Cerebellar cortex (tissue), 1 donor: ENCODE results near the gene OTOP2.
A peak's percentile ranks its signal among the peaks of the same experiment; 100 is the strongest.
"Not testable (repeated sequence)": the region's sequence is repeated elsewhere in the genome, so short reads cannot be mapped to it uniquely, and the experiment has no call there.

Experiments used
- DNase-seq: peaks from one replicate; pipeline ENCODE4 v3.0.0-alpha.2; 2015; ENCODE audit warnings: low spot score

Gene OTOP2

DNA sequence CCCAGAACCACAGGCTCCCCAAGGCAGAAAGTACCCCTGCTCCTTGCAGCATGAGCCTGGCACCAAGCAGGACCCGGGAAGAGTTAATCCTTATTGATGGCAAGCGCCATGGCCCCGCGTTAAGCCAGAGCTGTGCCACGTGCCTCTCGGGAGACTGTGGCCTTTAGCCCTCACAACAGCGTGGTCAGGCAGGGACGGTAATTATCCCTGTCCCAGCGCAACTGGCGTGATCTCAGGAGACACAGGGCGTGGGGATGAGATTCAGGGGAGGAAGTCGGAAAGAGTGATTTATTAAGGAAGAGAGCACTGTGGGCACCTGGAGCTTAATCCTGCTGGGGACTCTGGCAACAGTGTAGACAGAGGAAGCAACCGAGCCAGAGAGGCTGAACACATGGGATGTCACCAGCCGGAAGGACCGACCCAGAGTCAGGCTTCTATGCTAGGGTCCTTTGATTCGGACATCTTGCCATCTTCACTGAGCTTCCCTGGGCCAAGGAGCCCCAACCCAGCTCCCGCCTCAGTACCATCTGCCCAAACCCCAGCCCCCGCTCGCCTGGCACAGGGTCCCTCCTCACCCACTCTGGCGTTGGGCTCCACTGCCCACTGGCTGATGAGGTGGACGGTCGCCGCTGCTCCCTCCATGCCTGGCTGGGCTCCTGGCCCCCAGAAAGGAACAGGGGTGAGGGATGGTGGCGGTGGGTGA, 28.5 kb downstream of the OTOP2 start:
- no peak for DNase-seq

DNA sequence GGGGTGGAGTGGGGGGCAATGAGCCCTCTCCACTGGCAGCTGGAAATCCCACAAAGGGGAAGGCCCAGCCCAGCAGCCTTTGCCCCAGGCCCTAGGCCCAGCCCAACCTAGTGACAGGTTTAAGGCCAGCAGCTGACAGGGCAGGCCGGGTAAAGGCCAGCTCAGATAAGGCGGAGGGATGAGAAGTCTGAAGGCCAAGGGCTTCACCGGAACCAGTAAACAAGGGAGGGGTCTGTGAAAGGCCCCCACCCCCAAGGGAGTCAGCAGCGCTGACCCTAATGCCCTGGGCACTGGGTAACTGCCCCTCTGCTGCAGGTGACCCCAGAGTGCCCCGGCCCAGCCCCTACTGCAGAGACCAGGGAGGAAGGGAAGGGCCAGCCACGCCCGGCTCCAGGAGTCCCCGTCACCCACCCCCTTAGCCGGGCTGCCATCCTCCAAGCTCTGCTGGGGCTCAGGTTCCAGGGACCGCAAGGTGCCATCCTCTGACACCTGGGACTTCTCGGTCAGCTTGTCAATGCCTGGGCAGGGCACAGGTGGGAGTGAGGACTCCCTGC, 29.1 kb downstream of the OTOP2 start:
- DNase-seq, result no peak

DNA sequence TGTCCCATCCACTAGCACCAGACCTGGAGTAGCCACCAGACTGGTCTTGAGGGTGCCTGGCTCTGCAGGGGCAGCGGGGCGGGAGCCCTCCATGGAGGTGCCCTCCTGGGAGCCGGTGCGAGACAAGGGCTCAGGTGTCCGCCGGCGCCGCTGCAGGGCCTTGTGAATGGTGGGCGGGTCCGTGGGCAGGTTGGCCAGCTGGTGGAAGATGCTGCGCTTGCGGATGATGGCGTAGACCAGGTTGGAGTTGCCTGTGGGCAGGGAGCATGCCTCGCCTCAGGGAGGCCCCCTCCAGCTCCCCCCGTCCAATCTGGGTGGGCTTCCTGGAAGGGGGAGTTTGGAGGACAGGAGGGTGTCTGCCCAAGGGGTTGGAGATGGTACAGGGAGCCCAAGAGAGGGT, 30.0 kb downstream of the OTOP2 start:
- no peak for DNase-seq

DNA sequence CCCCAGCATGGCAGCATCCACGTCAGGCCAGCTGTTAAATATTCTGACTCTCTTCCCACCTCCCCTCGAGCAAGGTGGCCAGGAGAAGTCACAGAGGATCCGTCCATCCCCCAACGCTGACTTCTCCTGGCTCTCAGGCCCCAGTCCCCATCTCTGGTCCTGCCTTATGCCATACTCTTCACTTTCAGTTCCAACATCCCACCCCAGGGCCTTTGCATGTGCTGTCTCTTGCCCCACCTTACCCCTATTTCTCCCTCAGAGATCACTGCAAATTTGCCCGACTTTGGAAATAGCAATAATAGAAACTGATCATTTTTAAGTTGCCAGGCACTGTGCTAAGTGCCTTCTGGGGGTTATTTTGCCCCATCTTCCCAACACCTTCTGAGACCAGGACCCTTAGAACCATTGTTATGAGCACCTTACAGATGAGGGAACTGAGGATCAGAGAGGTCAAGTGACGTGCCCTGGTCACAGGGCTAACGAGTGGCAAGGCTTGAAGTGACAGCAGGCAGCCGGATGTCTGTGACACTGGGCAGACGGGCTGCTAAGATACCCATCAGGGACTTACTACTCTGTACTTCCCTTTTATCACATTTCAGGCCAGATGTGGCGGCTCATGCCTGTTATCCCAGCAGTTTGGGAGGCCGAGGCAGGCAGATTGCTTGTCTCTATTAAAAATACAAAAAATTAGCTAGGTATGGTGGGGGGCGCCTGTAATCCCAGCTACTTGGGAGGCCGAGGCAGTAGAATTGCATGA, 30.8 kb downstream of the OTOP2 start:
- no peak for DNase-seq

DNA sequence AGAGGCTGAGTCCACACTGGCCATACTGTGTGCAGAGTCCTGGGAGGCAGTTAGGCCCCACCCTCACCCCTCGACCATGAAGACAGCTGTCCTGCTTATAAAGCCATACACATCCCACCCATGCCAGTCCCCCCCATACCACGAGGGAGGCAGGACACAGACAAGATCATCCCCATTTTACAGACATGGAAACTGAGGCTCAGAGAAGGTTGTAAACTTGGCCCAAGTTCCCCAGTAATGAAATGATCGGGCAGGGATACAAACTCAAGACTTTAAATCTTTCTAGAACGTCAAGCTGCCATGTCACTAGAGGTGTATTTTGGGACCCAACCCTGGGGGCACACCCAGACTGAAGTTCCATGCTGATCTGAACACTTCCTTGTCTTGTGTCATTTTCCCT, 32.0 kb downstream of the OTOP2 start:
- DNase-seq, result no peak

DNA sequence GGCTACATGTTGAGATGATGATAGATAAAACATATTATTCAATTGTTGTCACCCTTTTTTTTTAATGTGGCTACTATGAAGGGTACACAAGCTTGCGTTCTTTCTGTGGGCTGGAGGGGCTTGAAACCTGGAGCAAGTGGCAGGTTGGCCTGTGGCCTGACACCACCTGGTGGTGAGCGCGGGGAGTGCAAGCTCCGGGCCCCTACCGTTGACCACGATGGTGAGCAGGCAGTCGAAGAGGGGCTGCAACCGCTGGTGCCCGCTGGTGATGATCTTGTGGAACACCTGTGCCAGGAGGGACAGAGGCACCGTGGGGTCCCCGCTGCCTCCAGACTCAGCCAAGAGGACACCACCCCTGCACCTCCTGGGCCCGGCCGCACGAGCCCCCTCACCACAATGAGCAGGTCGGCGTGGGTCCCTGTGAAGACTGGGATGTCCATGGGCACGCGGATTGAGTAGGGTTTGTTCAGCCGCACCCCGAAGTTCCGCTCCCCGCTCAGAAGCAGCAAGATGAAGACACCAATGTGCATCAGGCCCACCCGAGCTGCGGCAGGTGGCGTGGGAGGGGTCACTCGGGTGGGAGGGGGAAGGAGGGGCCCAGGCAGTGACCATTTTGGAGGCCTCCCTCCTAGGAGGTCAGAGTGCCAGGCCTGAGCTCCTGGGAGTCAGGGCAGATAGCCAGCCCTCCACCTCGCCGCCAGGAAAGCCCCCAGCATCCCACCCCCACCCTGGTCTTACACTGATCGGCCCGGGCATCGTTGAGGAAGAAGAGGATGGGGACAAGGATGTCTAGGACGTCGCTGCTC, 34.1 kb downstream of the OTOP2 start:
- peak; percentile 65 for DNase-seq

DNA sequence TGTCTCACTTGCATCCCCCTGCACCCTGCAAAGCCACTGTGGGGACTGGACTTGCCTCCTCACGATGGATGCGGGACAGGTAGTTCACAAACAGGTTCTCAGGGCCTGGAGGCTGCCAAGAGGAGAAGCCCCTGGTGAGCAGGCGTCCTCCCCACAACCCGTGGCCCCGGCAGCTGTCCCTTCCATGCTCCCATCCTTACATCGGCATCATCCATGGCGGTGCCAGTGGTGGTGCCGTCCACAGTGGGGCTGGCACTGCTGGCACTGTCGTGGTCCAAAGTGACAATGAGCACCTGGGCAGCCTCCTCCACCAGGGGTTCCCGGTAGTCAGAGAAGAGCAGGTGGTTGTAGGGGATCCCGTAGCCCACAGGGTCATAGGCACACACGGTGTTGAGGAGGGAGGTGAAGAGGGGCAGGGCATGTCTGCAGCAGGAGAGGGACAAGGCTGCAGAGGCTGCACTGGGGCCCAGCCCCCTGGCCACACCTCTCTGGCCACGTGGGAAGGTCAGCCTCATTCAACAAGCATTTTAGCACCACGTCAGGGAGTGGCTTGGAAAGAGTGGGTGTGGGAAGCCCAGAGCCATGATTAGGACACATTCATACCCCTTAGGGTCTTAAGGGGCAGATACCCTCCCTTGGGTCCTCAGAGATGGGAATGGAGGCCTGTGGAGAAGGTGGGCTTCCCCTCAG, 35.9 kb downstream of the OTOP2 start:
- DNase-seq, result peak; percentile 63

DNA sequence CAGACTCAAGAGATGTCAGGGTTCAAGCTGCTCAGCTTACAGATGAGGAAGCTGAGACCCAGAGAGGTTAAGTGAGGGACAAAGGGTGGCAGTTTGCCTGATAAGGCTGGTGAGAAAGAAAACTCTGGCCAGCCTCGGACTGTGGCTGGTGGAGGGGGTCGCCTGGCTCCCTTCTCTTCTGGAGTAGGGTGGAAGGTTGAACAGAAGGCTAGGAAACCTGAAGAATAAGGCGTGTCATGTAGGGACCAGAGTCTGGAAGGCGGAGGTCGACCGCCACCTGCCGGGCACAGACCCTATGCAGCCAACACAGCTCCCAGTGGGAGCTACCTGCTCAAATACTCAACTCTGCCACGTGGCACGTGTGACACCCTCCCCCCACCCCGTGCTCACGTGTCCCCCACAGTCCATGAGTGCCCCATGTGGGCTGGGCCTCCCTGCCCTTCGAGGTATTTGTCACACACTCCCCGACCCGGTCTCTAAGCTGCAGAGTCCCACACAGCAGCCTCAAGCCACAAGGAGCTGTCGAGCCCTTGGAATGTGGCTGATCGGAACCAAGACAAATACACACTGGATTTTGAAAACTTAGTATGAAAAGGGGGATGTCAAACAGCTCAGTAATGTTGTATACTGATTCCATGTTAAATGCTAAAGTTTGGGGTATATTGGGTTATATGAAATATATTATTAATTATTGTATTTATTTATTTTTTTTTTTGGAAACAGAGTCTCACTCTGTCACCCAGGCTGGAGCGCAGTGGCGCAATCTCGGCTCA, 36.7 kb downstream of the OTOP2 start:
- peak; percentile 77 for DNase-seq

DNA sequence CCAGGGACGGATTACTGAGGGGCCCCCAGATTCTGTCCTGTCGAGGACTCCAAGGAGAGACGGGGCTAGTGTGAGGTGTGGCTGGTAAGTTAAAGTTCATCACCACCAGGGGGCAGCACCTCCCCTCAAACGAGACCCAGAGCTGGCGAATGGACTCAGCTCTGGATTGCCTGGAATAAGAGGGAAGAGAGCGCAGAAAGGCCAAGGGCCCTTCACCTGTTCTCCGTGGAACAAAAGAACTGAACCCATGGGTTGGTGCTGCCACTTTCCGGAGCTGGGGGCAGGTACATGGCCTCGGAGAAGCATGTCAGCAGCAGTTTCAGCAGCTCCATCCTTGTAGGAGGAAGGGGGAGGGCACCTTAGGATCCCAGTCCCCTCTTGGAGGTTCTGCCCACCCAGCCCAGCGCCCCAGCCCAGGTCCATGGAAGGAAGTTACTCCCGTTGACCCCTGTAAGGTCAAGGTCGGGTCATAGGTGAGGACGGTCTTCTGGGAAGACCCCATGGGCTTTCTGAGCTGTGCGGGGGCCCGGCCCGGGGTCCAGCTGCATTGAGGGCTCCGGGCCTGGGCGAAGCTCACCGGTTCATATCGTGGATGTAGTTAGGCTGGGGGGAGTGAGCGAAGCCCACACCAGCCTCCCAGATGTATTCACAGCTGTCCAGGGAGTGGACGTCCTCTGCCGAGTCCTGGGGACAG, 37.7 kb downstream of the OTOP2 start:
- DNase-seq, result peak; percentile 96

DNA sequence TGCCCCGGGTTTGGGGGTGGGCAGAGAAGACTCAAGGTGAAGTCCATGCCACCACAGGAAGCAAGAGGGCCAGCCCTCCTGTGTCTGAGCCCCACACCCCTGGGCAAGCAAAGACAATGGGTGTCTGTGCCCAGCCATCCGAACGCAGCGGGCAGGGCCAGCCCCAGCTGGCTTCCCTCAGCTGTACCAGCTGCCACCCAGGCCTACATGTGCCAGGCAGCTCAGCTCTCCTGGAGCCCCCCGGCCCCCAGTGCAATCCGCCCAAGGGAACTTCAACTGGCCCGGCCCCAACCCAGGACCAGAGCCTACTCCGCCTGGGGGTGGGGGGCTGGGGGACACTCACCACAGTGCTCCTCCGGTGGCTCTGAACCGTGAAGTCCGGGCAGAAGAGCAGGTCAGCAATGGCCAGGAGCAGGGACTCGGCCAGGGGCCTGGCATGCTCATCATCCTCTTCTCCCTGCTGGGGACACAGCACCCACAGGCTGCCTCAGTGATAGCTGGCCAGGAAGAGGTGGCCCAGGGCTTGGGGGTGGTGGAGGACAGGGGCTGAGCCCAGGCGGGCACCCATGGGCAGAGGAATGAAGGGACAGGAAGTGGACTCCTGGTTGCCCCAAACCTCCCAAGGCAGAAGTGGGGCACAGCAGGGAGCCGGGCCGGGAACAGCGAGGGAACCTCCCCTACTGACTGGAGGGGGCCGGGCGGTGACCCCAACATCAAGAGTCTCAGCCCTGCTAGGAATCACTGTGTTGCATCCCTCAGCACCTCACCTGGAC, 38.7 kb downstream of the OTOP2 start:
- DNase-seq, result no peak

DNA sequence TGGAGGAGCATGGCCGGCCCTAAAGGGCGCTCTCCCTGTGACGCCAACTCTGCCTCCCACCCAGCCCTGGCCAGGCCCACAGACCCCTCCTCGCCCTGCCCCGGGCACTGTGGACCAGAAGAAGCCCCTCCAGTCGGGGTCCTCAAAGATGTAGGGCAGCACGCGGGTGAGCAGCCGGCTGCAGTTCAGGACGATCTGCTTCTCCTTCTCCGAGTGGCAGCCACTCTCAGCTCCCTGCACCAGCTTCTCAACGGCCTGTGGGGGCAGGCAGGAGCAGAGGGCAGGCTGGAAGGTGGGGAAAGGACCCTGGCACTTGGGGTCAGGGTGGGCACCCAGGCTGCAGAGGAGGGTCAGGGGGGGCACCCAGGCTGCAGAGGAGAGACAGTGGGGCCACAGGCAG, 39.6 kb downstream of the OTOP2 start:
- no peak for DNase-seq

DNA sequence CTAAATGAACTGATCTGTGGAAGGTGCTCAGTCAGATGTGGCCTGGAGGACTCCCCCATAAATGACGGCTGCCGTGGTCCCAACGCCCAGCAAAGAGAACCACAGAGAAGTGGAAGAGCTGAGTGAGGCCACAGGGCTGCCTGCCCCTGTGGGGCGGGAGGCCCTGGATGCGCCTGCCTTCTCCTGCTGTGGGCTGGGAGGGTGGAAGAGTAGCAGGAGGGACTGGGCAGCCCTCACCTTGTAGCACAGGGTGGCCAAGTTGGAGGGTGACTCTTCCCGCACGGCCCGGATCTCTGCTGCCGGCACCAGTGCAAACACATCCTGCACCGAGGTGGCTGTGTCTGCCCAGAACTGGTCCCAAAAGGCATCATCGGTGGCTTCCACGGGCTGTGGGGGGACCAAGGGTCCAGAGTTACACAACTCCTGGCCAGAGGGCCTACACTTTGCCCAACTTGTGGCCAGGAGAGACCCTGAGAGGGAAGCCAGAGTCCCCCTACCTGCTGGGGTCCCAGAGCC, 40.2 kb downstream of the OTOP2 start:
- DNase-seq, result no peak

DNA sequence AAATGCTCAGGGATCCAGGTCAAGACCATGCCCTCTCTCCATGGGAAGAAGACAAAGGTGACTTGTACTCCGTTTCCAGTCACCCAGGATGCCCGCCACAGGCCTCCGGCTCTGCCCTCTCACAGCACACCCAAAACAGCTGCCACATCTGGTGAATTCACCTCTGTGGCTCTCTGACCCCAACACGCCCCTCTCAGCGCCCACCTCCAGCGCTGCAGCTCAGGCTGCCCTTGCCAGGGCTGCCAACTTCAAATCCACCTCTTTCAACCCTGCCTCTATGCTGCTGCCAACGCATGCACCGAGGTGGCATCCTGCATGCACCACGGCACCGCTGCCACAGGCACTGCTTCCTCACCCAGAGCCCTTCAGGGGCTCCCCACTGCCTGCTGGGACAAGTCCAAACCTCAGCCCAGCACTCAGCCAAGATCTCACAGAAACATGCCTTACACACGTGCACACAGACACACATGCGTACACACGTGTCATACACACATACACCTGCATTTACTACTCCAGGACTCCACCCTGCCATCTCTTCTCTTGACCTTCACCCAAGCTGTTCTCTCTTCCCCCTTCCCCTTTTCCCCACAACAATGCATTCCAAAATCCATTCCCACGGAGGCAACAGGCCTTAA, 41.0 kb downstream of the OTOP2 start:
- DNase-seq, result no peak

DNA sequence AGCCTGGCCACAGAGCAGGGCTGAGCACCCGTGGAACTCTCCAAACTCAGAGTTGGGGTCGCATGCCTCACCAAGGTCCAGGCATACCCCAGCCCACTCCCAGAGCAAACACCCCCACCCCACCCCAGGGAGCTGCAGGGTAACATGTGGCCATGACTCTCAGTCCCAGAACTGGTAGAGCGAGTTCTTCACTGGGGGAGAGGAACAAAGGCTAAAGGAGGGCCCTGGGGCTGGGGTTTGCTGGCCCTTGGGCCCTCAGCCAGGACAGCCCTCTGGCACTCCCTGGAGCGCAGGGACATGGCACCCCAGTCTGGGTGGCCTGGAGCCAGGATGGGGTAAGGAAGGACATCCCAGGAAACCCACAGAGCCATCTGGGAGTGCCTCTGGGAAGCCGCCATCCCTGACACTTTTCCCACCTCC, 44.3 kb downstream of the OTOP2 start:
- no peak for DNase-seq

DNA sequence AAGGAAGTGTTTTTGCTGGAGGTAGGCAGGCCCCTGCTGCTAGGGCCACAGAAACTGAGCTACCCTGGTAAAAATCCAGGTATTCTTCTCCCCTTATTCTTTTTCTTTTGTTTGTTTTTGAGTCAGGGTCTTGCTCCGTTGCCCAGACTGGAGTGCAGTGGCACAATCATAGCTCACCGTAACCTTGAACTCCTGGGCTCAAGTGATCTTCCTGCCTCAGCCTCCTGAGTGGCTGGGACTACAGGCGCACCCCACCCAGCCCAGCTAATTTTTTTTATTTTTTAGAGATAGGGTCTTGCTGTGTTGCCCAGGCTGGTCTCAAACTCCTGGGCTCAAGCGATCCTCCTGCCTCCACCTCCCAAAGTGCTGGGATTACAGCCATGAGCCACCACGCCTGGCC, 45.4 kb downstream of the OTOP2 start:
- DNase-seq, result not testable (repeated sequence)

DNA sequence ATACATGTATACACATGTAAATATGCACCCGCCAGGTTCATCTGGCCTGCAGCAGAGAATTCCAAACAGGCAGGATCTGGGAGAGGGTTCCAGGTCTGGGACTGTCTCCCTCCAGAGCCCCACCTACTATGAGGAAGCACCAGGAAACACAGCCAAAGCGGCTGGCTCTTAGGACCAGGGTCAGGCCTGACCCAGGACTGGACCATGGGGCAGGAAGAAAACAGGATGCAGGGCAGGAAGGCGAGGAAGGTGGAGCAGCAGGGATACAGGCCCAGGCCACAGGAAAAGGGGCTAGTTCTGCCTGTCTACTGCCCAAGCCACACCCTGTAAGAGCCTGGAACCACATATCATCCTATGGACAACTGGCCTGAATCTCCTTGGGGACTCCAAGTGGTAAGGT, 46.3 kb downstream of the OTOP2 start:
- DNase-seq, result no peak

DNA sequence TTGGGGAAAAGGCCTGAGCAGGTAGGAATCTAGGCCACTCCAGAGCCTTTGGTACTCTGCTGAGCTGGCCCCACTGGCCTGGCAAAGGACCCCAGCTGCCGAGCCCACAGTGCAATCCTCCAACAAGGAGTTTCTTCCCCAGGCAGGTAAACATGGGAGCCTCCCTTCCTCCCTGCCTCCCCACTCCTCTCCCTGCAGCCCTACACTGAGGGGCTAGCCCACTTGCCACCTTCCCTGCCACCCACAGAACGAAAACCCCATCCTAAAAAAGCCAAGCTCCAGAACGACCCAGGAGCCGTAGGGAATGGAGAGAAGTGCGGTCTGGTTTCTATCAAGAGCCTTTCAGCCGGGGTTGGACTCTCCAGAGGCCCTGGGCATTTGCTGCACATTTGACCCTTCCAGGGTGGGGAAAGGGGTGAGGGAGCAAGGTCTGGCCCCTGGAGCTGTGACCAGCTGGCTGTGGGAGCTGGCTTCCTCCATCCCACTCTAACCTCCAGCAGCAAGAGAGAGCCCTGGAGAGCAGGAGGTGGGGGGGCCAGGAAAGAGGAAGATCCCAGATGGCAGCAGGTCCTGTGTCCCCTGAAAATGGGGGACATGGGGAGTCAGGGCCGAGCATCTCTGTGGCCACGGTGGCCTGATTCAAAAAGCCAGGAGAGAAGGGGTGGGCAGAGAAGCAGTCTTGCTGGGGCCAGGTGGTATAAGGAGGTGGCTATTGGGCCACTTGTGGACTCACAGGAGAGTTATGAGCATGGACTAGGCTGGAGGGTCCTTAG, 47.2 kb downstream of the OTOP2 start:
- no peak for DNase-seq

DNA sequence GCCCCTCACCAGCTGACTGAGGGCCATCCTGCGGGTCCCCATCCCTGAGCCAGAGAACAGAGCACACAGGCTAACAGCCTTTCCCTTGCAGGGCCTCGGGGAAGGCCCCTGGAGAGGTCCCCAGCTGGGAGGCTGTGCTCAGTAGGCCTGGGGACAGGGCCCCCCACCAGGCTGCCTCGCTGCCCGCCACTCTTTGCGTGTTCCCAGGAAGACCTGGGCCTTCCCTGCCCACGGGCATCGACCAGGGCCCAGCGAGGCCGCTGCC, 47.7 kb downstream of the OTOP2 start:
- no peak for DNase-seq
